SH-SY5Y (cell line): ENCODE results near the gene GALNTL6.

Experiments used
- GATA2 ChIP-seq: IDR thresholded peaks from 2 replicates; pipeline ENCODE4 v1.6.1; 2011; ENCODE audit warnings: mild to moderate bottlenecking, low read depth, low read length
- GATA3 ChIP-seq: IDR thresholded peaks from 2 replicates; pipeline ENCODE4 v1.6.1; 2011; ENCODE audit warnings: low read depth, mild to moderate bottlenecking, low read length, moderate library complexity

- TF ChIP-seq GATA2 (no peak), GATA3 (no peak)
Observed at GRCh38 chr4:172177382-172177781, 364.2 kb downstream of the GALNTL6 start.
